GM23338 (cell line): ENCODE results near the gene ULK2. TPM values are rescaled to one million over a fixed set of nuclear protein-coding genes. Genes with fewer than 3 reads are reported as not detected.
A peak's percentile ranks its signal among the peaks of the same experiment; 100 is the strongest.

ENCODE experiments used
- ATAC-seq: fragments of 200-7000 bp; cut with Tn5 transposase; 3 replicates; pipeline ENCODE4 v1.9.1; 2020
- DNase-seq: peaks from one replicate; pipeline ENCODE4 v3.0.0-alpha.2; 2015; ENCODE audit warnings: low spot score
- H2AFZ ChIP-seq: fragments of 200-600 bp; sonication (generic); 2 replicates; pipeline ENCODE4 v1.8.0; 2016; ENCODE audit warnings: antibody characterized with exemption, mild to moderate bottlenecking, moderate library complexity
- H3F3A ChIP-seq: fragments of 200-600 bp; sonication (generic); replicated peaks from 2 replicates; pipeline ENCODE4 v1.8.0; 2017; ENCODE audit warnings: antibody characterized with exemption, mixed run types, low read depth
- H3K27ac ChIP-seq: fragments of 200-600 bp; sonication (generic); 2 replicates; pipeline ENCODE4 v1.6.1; 2016; ENCODE audit warnings: low read depth
- H3K27me3 ChIP-seq: fragments of 200-600 bp; sonication (generic); 2 replicates; pipeline ENCODE4 v1.8.0; 2016; ENCODE audit warnings: mild to moderate bottlenecking, mixed run types, moderate library complexity; ENCODE audit not compliant: insufficient read depth
- H3K36me3 ChIP-seq: fragments of 200-600 bp; sonication (generic); 2 replicates; pipeline ENCODE4 v1.8.0; 2016; ENCODE audit warnings: mild to moderate bottlenecking; ENCODE audit not compliant: insufficient read depth
- H3K4me1 ChIP-seq: fragments of 200-600 bp; sonication (generic); 2 replicates; pipeline ENCODE4 v1.8.0; 2016; ENCODE audit warnings: mild to moderate bottlenecking, moderate library complexity; ENCODE audit not compliant: insufficient read depth
- H3K4me2 ChIP-seq: fragments of 200-600 bp; sonication (generic); 2 replicates; pipeline ENCODE4 v1.7.1; 2017; ENCODE audit warnings: mixed run types
- H3K4me3 ChIP-seq: fragments of 200-600 bp; sonication (generic); 2 replicates; pipeline ENCODE4 v1.6.1; 2016; ENCODE audit warnings: mixed run types
- H3K79me2 ChIP-seq: fragments of 200-600 bp; sonication (generic); replicated peaks from 2 replicates; pipeline ENCODE4 v1.8.0; 2017; ENCODE audit warnings: mild to moderate bottlenecking; ENCODE audit not compliant: insufficient read depth
- H3K9me2 ChIP-seq: fragments of 200-600 bp; sonication (generic); 2 replicates; pipeline ENCODE4 v1.8.0; 2017; ENCODE audit not compliant: insufficient read depth
- H4K20me1 ChIP-seq: fragments of 200-600 bp; sonication (generic); replicated peaks from 2 replicates; pipeline ENCODE4 v1.8.0; 2017; ENCODE audit warnings: mild to moderate bottlenecking; ENCODE audit not compliant: insufficient read depth
- H3K27ac Mint-ChIP-seq: 2 replicates; pipeline ENCODE4 v1.8.0; 2020; ENCODE audit warnings: inconsistent platforms, mild to moderate bottlenecking, moderate library complexity, mixed read lengths
- H3K27me3 Mint-ChIP-seq: 3 replicates; pipeline ENCODE4 v1.8.0; 2022; ENCODE audit warnings: low read depth, mild to moderate bottlenecking, moderate library complexity, mixed read lengths, inconsistent platforms; ENCODE audit not compliant: insufficient read depth, poor library complexity
- H3K36me3 Mint-ChIP-seq: 3 replicates; pipeline ENCODE4 v1.8.0; 2021; ENCODE audit warnings: low read depth, mild to moderate bottlenecking, inconsistent platforms, moderate library complexity, mixed read lengths
- H3K4me1 Mint-ChIP-seq: 3 replicates; pipeline ENCODE4 v1.8.0; 2020; ENCODE audit warnings: mild to moderate bottlenecking, inconsistent platforms, mixed read lengths
- H3K4me3 Mint-ChIP-seq: 3 replicates; pipeline ENCODE4 v1.8.0; 2021; ENCODE audit warnings: moderate library complexity, mild to moderate bottlenecking, inconsistent platforms, mixed read lengths
- H3K9me3 Mint-ChIP-seq: 3 replicates; pipeline ENCODE4 v1.8.0; 2020; ENCODE audit warnings: moderate library complexity, mild to moderate bottlenecking, inconsistent platforms, mixed read lengths
- polyA plus RNA-seq: library from polyadenylated mRNA; unstranded; fragments of >200 nt; fragmentation: Nextera tagmentation; extraction: Ambion mirVana; gene quantifications from 2 replicates; pipeline ENCODE4 v1.2.1, GENCODE V29; 2016
- total RNA-seq: library from RNA; depleted of rRNA; stranded (reverse); fragments of >200 nt; shearing (Covaris generic); gene quantifications from 2 replicates; pipeline ENCODE4 v1.2.3, GENCODE V29; 2014
- TF ChIP-seq, protein P1 (sequence below), 2 experiments: fragments of 200-600 bp in 1 of 2; sonication (generic) in 1 of 2; conservative IDR thresholded peaks; 2 replicates each; pipeline versions ENCODE4 v1.5.1 to v1.6.1; 2016 to 2017; ENCODE audit warnings: antibody characterized with exemption in 2 of 2, low read depth in 2 of 2, mild to moderate bottlenecking in 2 of 2, moderate library complexity in 1 of 2
- TF ChIP-seq, protein P2 (sequence below): fragments of 250-450 bp; sonication (Bioruptor Pico); IDR thresholded peaks from 2 replicates; pipeline ENCODE4 v1.5.0; 2020; ENCODE audit warnings: mild to moderate bottlenecking, moderate library complexity

The ULK2 gene
- total and polyA plus RNA-seq, 2 experiments from 2014 or later: 1.6 to 3.0 TPM

DNA sequence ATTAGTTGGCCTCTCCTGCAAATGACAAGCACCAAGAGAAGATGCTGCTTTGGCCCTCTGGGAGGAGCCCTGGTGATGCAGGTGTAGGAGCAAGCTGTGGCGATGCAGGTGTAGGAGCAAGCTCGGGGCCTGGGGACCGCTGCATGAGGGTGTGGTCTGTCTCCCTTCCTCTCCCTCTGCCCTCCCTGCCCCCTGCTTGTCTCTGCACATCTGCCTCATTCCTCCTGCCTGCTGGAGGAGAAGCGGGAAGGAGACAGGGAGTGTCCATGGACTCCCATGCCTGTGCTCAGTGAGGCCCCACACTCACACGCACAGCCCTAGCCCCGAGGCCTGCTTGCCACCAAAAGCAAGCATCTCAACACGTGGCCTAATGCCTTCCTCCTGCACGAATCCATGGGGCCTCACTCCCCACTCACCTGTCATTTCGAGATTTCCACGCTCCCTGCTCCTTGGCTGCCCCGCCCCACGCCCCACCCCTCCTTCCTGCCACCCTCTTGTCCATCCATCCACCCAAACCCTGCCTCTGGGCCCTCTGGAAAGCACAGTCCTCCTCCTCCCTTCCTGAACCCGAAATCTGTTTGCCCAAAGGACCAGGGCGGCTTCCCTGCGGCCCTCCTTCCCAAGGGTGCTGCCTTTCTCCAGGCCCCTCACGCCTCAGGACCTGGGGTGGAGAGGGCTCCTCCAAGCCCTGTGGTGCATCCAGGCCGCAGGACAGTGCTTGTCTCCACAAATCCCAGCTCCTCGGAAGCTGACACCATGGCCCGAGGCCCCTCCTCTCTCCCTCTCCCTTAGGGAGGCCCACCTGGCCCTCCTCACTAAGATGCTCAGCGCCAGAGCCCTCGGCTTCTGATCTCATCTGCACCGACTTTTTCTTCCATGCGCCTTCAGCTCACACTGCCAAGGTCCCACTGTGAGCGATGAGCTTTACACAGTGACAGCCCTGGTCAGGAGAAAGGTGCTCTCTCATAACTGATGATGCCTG, 107.9 kb downstream of the ULK2 start:
- H3K27ac ChIP-seq: no peak overlapping the region
- Mint-ChIP-seq H3K36me3 (no peaks in the 10 kb centered on the region), H3K4me3 (no peak overlapping the region; the same call in 2 of the 3 replicates), H3K27ac (no peak overlapping the region), H3K27me3 (peaks cover 11% of the 10 kb centered on the region), H3K4me1 (no peaks in the 10 kb centered on the region; the same call in 2 of the 3 replicates), H3K9me3 (no peaks in the 10 kb centered on the region; the same call in 2 of the 3 replicates)
- TF ChIP-seq, protein P1, sequence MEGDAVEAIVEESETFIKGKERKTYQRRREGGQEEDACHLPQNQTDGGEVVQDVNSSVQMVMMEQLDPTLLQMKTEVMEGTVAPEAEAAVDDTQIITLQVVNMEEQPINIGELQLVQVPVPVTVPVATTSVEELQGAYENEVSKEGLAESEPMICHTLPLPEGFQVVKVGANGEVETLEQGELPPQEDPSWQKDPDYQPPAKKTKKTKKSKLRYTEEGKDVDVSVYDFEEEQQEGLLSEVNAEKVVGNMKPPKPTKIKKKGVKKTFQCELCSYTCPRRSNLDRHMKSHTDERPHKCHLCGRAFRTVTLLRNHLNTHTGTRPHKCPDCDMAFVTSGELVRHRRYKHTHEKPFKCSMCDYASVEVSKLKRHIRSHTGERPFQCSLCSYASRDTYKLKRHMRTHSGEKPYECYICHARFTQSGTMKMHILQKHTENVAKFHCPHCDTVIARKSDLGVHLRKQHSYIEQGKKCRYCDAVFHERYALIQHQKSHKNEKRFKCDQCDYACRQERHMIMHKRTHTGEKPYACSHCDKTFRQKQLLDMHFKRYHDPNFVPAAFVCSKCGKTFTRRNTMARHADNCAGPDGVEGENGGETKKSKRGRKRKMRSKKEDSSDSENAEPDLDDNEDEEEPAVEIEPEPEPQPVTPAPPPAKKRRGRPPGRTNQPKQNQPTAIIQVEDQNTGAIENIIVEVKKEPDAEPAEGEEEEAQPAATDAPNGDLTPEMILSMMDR (conservative IDR thresholded peaks at IDR 0.05; ENCODE audit: low read depth in 2 of 2): peak in 1 of 2 experiments; percentile 14; a peak in 1 of 4 replicates
- TF ChIP-seq, protein P2, sequence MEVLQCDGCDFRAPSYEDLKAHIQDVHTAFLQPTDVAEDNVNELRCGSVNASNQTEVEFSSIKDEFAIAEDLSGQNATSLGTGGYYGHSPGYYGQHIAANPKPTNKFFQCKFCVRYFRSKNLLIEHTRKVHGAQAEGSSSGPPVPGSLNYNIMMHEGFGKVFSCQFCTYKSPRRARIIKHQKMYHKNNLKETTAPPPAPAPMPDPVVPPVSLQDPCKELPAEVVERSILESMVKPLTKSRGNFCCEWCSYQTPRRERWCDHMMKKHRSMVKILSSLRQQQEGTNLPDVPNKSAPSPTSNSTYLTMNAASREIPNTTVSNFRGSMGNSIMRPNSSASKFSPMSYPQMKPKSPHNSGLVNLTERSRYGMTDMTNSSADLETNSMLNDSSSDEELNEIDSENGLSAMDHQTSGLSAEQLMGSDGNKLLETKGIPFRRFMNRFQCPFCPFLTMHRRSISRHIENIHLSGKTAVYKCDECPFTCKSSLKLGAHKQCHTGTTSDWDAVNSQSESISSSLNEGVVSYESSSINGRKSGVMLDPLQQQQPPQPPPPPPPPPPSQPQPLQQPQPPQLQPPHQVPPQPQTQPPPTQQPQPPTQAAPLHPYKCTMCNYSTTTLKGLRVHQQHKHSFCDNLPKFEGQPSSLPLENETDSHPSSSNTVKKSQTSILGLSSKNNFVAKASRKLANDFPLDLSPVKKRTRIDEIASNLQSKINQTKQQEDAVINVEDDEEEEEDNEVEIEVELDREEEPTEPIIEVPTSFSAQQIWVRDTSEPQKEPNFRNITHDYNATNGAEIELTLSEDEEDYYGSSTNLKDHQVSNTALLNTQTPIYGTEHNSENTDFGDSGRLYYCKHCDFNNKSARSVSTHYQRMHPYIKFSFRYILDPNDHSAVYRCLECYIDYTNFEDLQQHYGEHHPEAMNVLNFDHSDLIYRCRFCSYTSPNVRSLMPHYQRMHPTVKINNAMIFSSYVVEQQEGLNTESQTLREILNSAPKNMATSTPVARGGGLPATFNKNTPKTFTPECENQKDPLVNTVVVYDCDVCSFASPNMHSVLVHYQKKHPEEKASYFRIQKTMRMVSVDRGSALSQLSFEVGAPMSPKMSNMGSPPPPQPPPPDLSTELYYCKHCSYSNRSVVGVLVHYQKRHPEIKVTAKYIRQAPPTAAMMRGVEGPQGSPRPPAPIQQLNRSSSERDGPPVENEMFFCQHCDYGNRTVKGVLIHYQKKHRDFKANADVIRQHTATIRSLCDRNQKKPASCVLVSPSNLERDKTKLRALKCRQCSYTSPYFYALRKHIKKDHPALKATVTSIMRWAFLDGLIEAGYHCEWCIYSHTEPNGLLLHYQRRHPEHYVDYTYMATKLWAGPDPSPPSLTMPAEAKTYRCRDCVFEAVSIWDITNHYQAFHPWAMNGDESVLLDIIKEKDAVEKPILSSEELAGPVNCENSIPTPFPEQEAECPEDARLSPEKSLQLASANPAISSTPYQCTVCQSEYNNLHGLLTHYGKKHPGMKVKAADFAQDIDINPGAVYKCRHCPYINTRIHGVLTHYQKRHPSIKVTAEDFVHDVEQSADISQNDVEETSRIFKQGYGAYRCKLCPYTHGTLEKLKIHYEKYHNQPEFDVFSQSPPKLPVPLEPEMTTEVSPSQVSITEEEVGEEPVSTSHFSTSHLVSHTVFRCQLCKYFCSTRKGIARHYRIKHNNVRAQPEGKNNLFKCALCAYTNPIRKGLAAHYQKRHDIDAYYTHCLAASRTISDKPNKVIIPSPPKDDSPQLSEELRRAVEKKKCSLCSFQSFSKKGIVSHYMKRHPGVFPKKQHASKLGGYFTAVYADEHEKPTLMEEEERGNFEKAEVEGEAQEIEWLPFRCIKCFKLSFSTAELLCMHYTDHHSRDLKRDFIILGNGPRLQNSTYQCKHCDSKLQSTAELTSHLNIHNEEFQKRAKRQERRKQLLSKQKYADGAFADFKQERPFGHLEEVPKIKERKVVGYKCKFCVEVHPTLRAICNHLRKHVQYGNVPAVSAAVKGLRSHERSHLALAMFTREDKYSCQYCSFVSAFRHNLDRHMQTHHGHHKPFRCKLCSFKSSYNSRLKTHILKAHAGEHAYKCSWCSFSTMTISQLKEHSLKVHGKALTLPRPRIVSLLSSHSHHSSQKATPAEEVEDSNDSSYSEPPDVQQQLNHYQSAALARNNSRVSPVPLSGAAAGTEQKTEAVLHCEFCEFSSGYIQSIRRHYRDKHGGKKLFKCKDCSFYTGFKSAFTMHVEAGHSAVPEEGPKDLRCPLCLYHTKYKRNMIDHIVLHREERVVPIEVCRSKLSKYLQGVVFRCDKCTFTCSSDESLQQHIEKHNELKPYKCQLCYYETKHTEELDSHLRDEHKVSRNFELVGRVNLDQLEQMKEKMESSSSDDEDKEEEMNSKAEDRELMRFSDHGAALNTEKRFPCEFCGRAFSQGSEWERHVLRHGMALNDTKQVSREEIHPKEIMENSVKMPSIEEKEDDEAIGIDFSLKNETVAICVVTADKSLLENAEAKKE (CRISPR knock-in tag): no peak
- H3K4me1 ChIP-seq: no peaks in the 10 kb centered on the region
- ATAC-seq (peak; percentile 36), DNase-seq (no peak)
- no peak overlapping the region for H3K4me3 ChIP-seq
- no peaks in the 10 kb centered on the region for H3K79me2 ChIP-seq
- H3K27me3 ChIP-seq: no peaks in the 10 kb centered on the region
- no peaks in the 10 kb centered on the region for H4K20me1 ChIP-seq
- no peaks in the 10 kb centered on the region for H3K36me3 ChIP-seq
- H3K4me2 ChIP-seq: no peak overlapping the region
- H3F3A ChIP-seq: no peaks in the 10 kb centered on the region
- no peaks in the 10 kb centered on the region for H3K9me2 ChIP-seq
- no peak overlapping the region for H2AFZ ChIP-seq
